OCI-LY3 (cell line): Measurements from ENCODE around the gene CDHR3.
A peak's percentile ranks its signal among the peaks of the same experiment; 100 is the strongest.

Experiments used
- CTCF ChIP-seq: fragments of 200-600, 300-600 bp; sonication (generic); IDR thresholded peaks from 2 replicates; pipeline ENCODE4 v1.5.1; 2014; ENCODE audit warnings: antibody characterized with exemption, low read length, low read depth
- EZH2phosphoT487 ChIP-seq: fragments of 200-600 bp; shearing (Covaris generic); IDR thresholded peaks from 2 replicates; pipeline ENCODE4 v1.6.1; 2018; ENCODE audit warnings: antibody characterized with exemption, mixed run types, low read depth

DNA sequence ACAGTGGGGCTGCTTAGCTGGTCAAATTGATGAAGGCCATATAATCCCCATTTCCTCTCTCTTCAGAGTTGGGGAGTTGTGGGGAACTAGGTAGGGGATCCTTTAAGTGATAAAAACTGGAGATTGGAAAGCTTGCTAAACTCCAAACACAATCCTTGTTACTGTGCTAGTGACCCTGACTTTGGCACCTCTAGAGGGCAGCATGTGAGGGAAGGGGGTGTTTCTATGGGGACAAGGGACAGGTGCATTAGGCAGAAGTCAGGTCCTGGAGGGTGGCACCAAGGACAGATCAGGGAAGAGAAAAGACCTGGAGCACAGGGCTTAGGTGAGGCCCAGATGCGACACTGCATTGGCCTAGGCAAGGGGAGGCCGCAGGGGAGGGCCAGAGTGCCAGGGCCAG lies 66.9 kb downstream of the CDHR3 start:
- TF ChIP-seq CTCF (peak; percentile 27; the same call in 1 of the 2 replicates), EZH2phosphoT487 (no peak)
